ENCODE data around the gene WRNIP1.
"Not testable (repeated sequence)": the region's sequence is repeated elsewhere in the genome, so short reads cannot be mapped to it uniquely, and the experiment has no call there.

The WRNIP1 gene

GRCh38 chr6:2800552-2801316 is 35.5 kb downstream of the WRNIP1 start:
- DNase-seq (ENCODE audit: extremely low spot score, insufficient read length, low read depth): no peak
- FAIRE-seq: no peak

- DNase-seq (ENCODE audit: extremely low spot score, insufficient read length, low read depth); FAIRE-seq: not testable (repeated sequence)
These were observed 36.5 kb downstream of the WRNIP1 start for GRCh38 chr6:2801687-2802086.

GRCh38 chr6:2802521-2803060 is 37.4 kb downstream of the WRNIP1 start:
- no peak for FAIRE-seq

GRCh38 chr6:2803731-2804429 is 38.7 kb downstream of the WRNIP1 start:
- DNase-seq (ENCODE audit: extremely low spot score, insufficient read length, low read depth) (no peak), FAIRE-seq (no peak)

More at GRCh38 chr6:2802521-2803060, 37.4 kb downstream of the WRNIP1 start:
- DNase-seq (ENCODE audit: extremely low spot score, insufficient read length, low read depth): no peak

- DNase-seq (ENCODE audit: extremely low spot score, insufficient read length, low read depth) (no peak), FAIRE-seq (no peak)
These were observed 39.3 kb downstream of the WRNIP1 start for GRCh38 chr6:2804516-2804915.

GRCh38 chr6:2805031-2805430 is 39.8 kb downstream of the WRNIP1 start:
- DNase-seq (ENCODE audit: extremely low spot score, insufficient read length, low read depth): no peak
- no peak for FAIRE-seq

- no peak for FAIRE-seq
- DNase-seq (ENCODE audit: extremely low spot score, insufficient read length, low read depth): no peak
These were observed 41.5 kb downstream of the WRNIP1 start for GRCh38 chr6:2806644-2807043.

- no peak for DNase-seq (ENCODE audit: extremely low spot score, insufficient read length, low read depth)
- FAIRE-seq: no peak
These were observed 42.3 kb downstream of the WRNIP1 start for GRCh38 chr6:2807342-2808090.

GRCh38 chr6:2809015-2809414 is 43.8 kb downstream of the WRNIP1 start:
- DNase-seq (ENCODE audit: extremely low spot score, insufficient read length, low read depth) (no peak), FAIRE-seq (no peak)

GRCh38 chr6:2810092-2810671 is 45.0 kb downstream of the WRNIP1 start:
- FAIRE-seq: no peak
- DNase-seq (ENCODE audit: extremely low spot score, insufficient read length, low read depth): no peak

- DNase-seq (ENCODE audit: extremely low spot score, insufficient read length, low read depth) (no peak), FAIRE-seq (no peak)
These were observed 47.5 kb downstream of the WRNIP1 start for GRCh38 chr6:2812695-2813094.

- DNase-seq (ENCODE audit: extremely low spot score, insufficient read length, low read depth): no peak
- FAIRE-seq: no peak
These were observed 51.0 kb downstream of the WRNIP1 start for GRCh38 chr6:2816158-2816557.

- no peak for FAIRE-seq
- DNase-seq (ENCODE audit: extremely low spot score, insufficient read length, low read depth): no peak
These were observed 52.8 kb downstream of the WRNIP1 start for GRCh38 chr6:2817903-2818443.

GRCh38 chr6:2818593-2818992 is 53.4 kb downstream of the WRNIP1 start:
- no peak for DNase-seq (ENCODE audit: extremely low spot score, insufficient read length, low read depth)
- FAIRE-seq: no peak

GRCh38 chr6:2819115-2819514 is 53.9 kb downstream of the WRNIP1 start:
- DNase-seq (ENCODE audit: extremely low spot score, insufficient read length, low read depth): no peak

GRCh38 chr6:2819978-2820377 is 54.8 kb downstream of the WRNIP1 start:
- no peak for DNase-seq (ENCODE audit: extremely low spot score, insufficient read length, low read depth)
- no peak for FAIRE-seq

More at GRCh38 chr6:2819115-2819514, 53.9 kb downstream of the WRNIP1 start:
- no peak for FAIRE-seq

GRCh38 chr6:2820415-2820814 is 55.2 kb downstream of the WRNIP1 start:
- no peak for FAIRE-seq

GRCh38 chr6:2821554-2821953 is 56.4 kb downstream of the WRNIP1 start:
- DNase-seq (ENCODE audit: extremely low spot score, insufficient read length, low read depth) (no peak), FAIRE-seq (no peak)

More at GRCh38 chr6:2820415-2820814, 55.2 kb downstream of the WRNIP1 start:
- DNase-seq (ENCODE audit: extremely low spot score, insufficient read length, low read depth): no peak

GRCh38 chr6:2823104-2823850 is 58.1 kb downstream of the WRNIP1 start:
- DNase-seq (ENCODE audit: extremely low spot score, insufficient read length, low read depth): no peak
- FAIRE-seq: no peak
